ENCODE data around the gene MGST2.
"Not testable (repeated sequence)": the region's sequence is repeated elsewhere in the genome, so short reads cannot be mapped to it uniquely, and the experiment has no call there.

MGST2 gene

GRCh38 chr4:139630991-139631390, 34.6 kb upstream of the MGST2 start:
- H3K9me3 ChIP-seq (ENCODE audit: control insufficient read depth, low read depth, low read length) = no peaks in the 10 kb centered on the region
- peaks cover 22% of the 10 kb centered on the region for H3K4me1 ChIP-seq (ENCODE audit: control insufficient read depth, low read depth, low read length)

GRCh38 chr4:139631791-139632190, 33.8 kb upstream of the MGST2 start:
- peaks cover 66% of the 10 kb centered on the region for H3K27me3 ChIP-seq (ENCODE audit: control insufficient read depth, insufficient read depth, low read length)
- H3K4me3 ChIP-seq (ENCODE audit: low read length) = no peak overlapping the region

More at GRCh38 chr4:139630991-139631390, 34.6 kb upstream of the MGST2 start:
- peaks cover 74% of the 10 kb centered on the region for H3K27me3 ChIP-seq (ENCODE audit: control insufficient read depth, insufficient read depth, low read length)
- H3K9ac ChIP-seq (ENCODE audit: low read length) = no peak overlapping the region
- no peak overlapping the region for H3K4me3 ChIP-seq (ENCODE audit: low read length)
- H3K36me3 ChIP-seq (ENCODE audit: control insufficient read depth, low read depth, low read length) = no peaks in the 10 kb centered on the region
- H3K27ac ChIP-seq (ENCODE audit: low read length) = no peak overlapping the region

GRCh38 chr4:139632739-139633138, 32.9 kb upstream of the MGST2 start:
- H3K9ac ChIP-seq (ENCODE audit: low read length); H3K36me3 ChIP-seq (ENCODE audit: control insufficient read depth, low read depth, low read length); H3K27ac ChIP-seq (ENCODE audit: low read length); H3K9me3 ChIP-seq (ENCODE audit: control insufficient read depth, low read depth, low read length); H3K4me3 ChIP-seq (ENCODE audit: low read length): not testable (repeated sequence)
- Histone ChIP-seq H3K4me1 (ENCODE audit: control insufficient read depth, low read depth, low read length) (peaks cover 18% of the 10 kb centered on the region), H3K27me3 (ENCODE audit: control insufficient read depth, insufficient read depth, low read length) (peaks cover 56% of the 10 kb centered on the region)

More at GRCh38 chr4:139631791-139632190, 33.8 kb upstream of the MGST2 start:
- Histone ChIP-seq H3K27ac (ENCODE audit: low read length) (no peak overlapping the region), H3K9ac (ENCODE audit: low read length) (no peak overlapping the region), H3K36me3 (ENCODE audit: control insufficient read depth, low read depth, low read length) (no peaks in the 10 kb centered on the region), H3K4me1 (ENCODE audit: control insufficient read depth, low read depth, low read length) (peaks cover 22% of the 10 kb centered on the region), H3K9me3 (ENCODE audit: control insufficient read depth, low read depth, low read length) (no peaks in the 10 kb centered on the region)

- peak overlapping the region; percentile 50 for H3K4me3 ChIP-seq (ENCODE audit: low read length)
- peaks cover 51% of the 10 kb centered on the region for H3K27me3 ChIP-seq (ENCODE audit: control insufficient read depth, insufficient read depth, low read length)
- no peak overlapping the region for H3K27ac ChIP-seq (ENCODE audit: low read length)
- H3K4me1 ChIP-seq (ENCODE audit: control insufficient read depth, low read depth, low read length) = peaks cover 13% of the 10 kb centered on the region
- H3K9ac ChIP-seq (ENCODE audit: low read length) = no peak overlapping the region
- H3K36me3 ChIP-seq (ENCODE audit: control insufficient read depth, low read depth, low read length) = no peaks in the 10 kb centered on the region
- H3K9me3 ChIP-seq (ENCODE audit: control insufficient read depth, low read depth, low read length) = peaks cover under 1% of the 10 kb centered on the region
These were observed 32.4 kb upstream of the MGST2 start for GRCh38 chr4:139633195-139633594.

- peaks cover 4% of the 10 kb centered on the region for H3K9me3 ChIP-seq (ENCODE audit: control insufficient read depth, low read depth, low read length)
- H3K4me3 ChIP-seq (ENCODE audit: low read length) = peak overlapping the region; percentile 50
These were observed 32.0 kb upstream of the MGST2 start for GRCh38 chr4:139633661-139634060.

GRCh38 chr4:139635966-139636365, 29.7 kb upstream of the MGST2 start:
- Histone ChIP-seq H3K4me1 (ENCODE audit: control insufficient read depth, low read depth, low read length) (peaks cover 6% of the 10 kb centered on the region), H3K9me3 (ENCODE audit: control insufficient read depth, low read depth, low read length) (peaks cover 4% of the 10 kb centered on the region), H3K4me3 (ENCODE audit: low read length) (no peak overlapping the region), H3K27me3 (ENCODE audit: control insufficient read depth, insufficient read depth, low read length) (peaks cover 25% of the 10 kb centered on the region), H3K9ac (ENCODE audit: low read length) (no peak overlapping the region), H3K27ac (ENCODE audit: low read length) (no peak overlapping the region), H3K36me3 (ENCODE audit: control insufficient read depth, low read depth, low read length) (no peaks in the 10 kb centered on the region)

More at GRCh38 chr4:139633661-139634060, 32.0 kb upstream of the MGST2 start:
- Histone ChIP-seq H3K36me3 (ENCODE audit: control insufficient read depth, low read depth, low read length) (no peaks in the 10 kb centered on the region), H3K4me1 (ENCODE audit: control insufficient read depth, low read depth, low read length) (peaks cover 9% of the 10 kb centered on the region), H3K9ac (ENCODE audit: low read length) (no peak overlapping the region), H3K27ac (ENCODE audit: low read length) (no peak overlapping the region), H3K27me3 (ENCODE audit: control insufficient read depth, insufficient read depth, low read length) (peaks cover 47% of the 10 kb centered on the region)

GRCh38 chr4:139638306-139638705, 27.3 kb upstream of the MGST2 start:
- H3K36me3 ChIP-seq (ENCODE audit: control insufficient read depth, low read depth, low read length); H3K4me1 ChIP-seq (ENCODE audit: control insufficient read depth, low read depth, low read length); H3K27me3 ChIP-seq (ENCODE audit: control insufficient read depth, insufficient read depth, low read length); H3K27ac ChIP-seq (ENCODE audit: low read length); H3K9me3 ChIP-seq (ENCODE audit: control insufficient read depth, low read depth, low read length); H3K4me3 ChIP-seq (ENCODE audit: low read length); H3K9ac ChIP-seq (ENCODE audit: low read length): not testable (repeated sequence)

GRCh38 chr4:139639654-139640053, 26.0 kb upstream of the MGST2 start:
- Histone ChIP-seq H3K9ac (ENCODE audit: low read length) (no peak overlapping the region), H3K27ac (ENCODE audit: low read length) (no peak overlapping the region), H3K4me1 (ENCODE audit: control insufficient read depth, low read depth, low read length) (no peaks in the 10 kb centered on the region), H3K36me3 (ENCODE audit: control insufficient read depth, low read depth, low read length) (no peaks in the 10 kb centered on the region), H3K9me3 (ENCODE audit: control insufficient read depth, low read depth, low read length) (peaks cover 4% of the 10 kb centered on the region), H3K27me3 (ENCODE audit: control insufficient read depth, insufficient read depth, low read length) (no peaks in the 10 kb centered on the region), H3K4me3 (ENCODE audit: low read length) (no peak overlapping the region)

GRCh38 chr4:139641218-139641617, 24.4 kb upstream of the MGST2 start:
- Histone ChIP-seq H3K9ac (ENCODE audit: low read length) (no peak overlapping the region), H3K36me3 (ENCODE audit: control insufficient read depth, low read depth, low read length) (no peaks in the 10 kb centered on the region), H3K4me3 (ENCODE audit: low read length) (no peak overlapping the region), H3K27ac (ENCODE audit: low read length) (no peak overlapping the region), H3K27me3 (ENCODE audit: control insufficient read depth, insufficient read depth, low read length) (no peaks in the 10 kb centered on the region), H3K4me1 (ENCODE audit: control insufficient read depth, low read depth, low read length) (no peaks in the 10 kb centered on the region), H3K9me3 (ENCODE audit: control insufficient read depth, low read depth, low read length) (peaks cover 4% of the 10 kb centered on the region)

- H3K27me3 ChIP-seq (ENCODE audit: control insufficient read depth, insufficient read depth, low read length) = no peaks in the 10 kb centered on the region
- no peak overlapping the region for H3K27ac ChIP-seq (ENCODE audit: low read length)
- H3K9me3 ChIP-seq (ENCODE audit: control insufficient read depth, low read depth, low read length) = peaks cover 4% of the 10 kb centered on the region
- H3K4me3 ChIP-seq (ENCODE audit: low read length) = no peak overlapping the region
- H3K4me1 ChIP-seq (ENCODE audit: control insufficient read depth, low read depth, low read length) = no peaks in the 10 kb centered on the region
- no peaks in the 10 kb centered on the region for H3K36me3 ChIP-seq (ENCODE audit: control insufficient read depth, low read depth, low read length)
- no peak overlapping the region for H3K9ac ChIP-seq (ENCODE audit: low read length)
These were observed 23.3 kb upstream of the MGST2 start for GRCh38 chr4:139642364-139642763.

GRCh38 chr4:139643042-139643895, 22.4 kb upstream of the MGST2 start:
- no peak overlapping the region for H3K27ac ChIP-seq (ENCODE audit: low read length)
- H3K4me1 ChIP-seq (ENCODE audit: control insufficient read depth, low read depth, low read length) = no peaks in the 10 kb centered on the region
- no peak overlapping the region for H3K4me3 ChIP-seq (ENCODE audit: low read length)
- H3K9ac ChIP-seq (ENCODE audit: low read length) = no peak overlapping the region
- H3K27me3 ChIP-seq (ENCODE audit: control insufficient read depth, insufficient read depth, low read length) = no peaks in the 10 kb centered on the region
- H3K36me3 ChIP-seq (ENCODE audit: control insufficient read depth, low read depth, low read length) = no peaks in the 10 kb centered on the region
- peaks cover 2% of the 10 kb centered on the region for H3K9me3 ChIP-seq (ENCODE audit: control insufficient read depth, low read depth, low read length)

GRCh38 chr4:139645458-139645857, 20.2 kb upstream of the MGST2 start:
- Histone ChIP-seq H3K27ac (ENCODE audit: low read length) (no peak overlapping the region), H3K4me1 (ENCODE audit: control insufficient read depth, low read depth, low read length) (no peaks in the 10 kb centered on the region), H3K4me3 (ENCODE audit: low read length) (no peak overlapping the region)

More at GRCh38 chr4:139645458-139645857, 20.2 kb upstream of the MGST2 start:
- Histone ChIP-seq H3K27me3 (ENCODE audit: control insufficient read depth, insufficient read depth, low read length) (no peaks in the 10 kb centered on the region), H3K9me3 (ENCODE audit: control insufficient read depth, low read depth, low read length) (no peaks in the 10 kb centered on the region), H3K36me3 (ENCODE audit: control insufficient read depth, low read depth, low read length) (no peaks in the 10 kb centered on the region), H3K9ac (ENCODE audit: low read length) (no peak overlapping the region)

Measured in iPS-18a (cell line).